Tibial nerve (tissue), 4 donors: Measurements from ENCODE around the gene PIK3IP1.

Experiments
- EP300 ChIP-seq, 2 donors: sonication (generic); formaldehyde crosslinking; IDR thresholded peaks; one replicate each; pipeline ENCODE4 v1.6.1; 2017; ENCODE audit warnings: antibody characterized with exemption in 2 of 2, mild to moderate bottlenecking in 1 of 2
- POLR2A ChIP-seq, 2 donors: fragments of 450-650 bp; IDR thresholded peaks; one replicate each; pipeline ENCODE4 v1.6.1; 2017; ENCODE audit warnings: antibody characterized with exemption in 2 of 2, mild to moderate bottlenecking in 2 of 2, moderate library complexity in 2 of 2
- TF ChIP-seq, protein P1 (sequence below), 5 experiments: fragments of 200-600 bp in 3 of 5; fragments of 450-650 bp in 2 of 5; sonication (generic) in 3 of 5; IDR thresholded peaks; one replicate each; pipeline ENCODE4 v1.5.1; 2016 to 2019; ENCODE audit warnings: antibody characterized with exemption in 5 of 5, mild to moderate bottlenecking in 3 of 5, moderate library complexity in 2 of 5

DNA sequence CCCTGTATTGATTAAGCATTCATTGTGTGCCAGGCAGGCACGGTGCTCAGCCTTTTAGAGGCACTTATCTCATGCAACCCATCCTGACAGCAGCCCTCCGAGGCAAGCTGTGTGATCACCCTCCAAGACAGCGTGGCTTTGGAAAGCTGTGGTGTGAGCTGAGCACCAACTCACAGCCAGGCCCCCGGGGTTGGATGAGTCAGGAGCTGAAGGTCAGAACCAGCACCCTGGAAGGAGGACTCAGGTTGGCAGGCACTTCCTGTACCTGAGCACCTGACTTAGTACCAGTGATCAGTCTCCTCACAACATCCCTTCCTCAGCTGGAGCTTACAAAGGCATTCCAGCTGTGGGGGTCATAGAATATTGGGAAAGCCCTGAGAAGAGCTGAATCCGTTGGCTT is 44.9 kb upstream of the PIK3IP1 start:
- TF ChIP-seq, protein P1, sequence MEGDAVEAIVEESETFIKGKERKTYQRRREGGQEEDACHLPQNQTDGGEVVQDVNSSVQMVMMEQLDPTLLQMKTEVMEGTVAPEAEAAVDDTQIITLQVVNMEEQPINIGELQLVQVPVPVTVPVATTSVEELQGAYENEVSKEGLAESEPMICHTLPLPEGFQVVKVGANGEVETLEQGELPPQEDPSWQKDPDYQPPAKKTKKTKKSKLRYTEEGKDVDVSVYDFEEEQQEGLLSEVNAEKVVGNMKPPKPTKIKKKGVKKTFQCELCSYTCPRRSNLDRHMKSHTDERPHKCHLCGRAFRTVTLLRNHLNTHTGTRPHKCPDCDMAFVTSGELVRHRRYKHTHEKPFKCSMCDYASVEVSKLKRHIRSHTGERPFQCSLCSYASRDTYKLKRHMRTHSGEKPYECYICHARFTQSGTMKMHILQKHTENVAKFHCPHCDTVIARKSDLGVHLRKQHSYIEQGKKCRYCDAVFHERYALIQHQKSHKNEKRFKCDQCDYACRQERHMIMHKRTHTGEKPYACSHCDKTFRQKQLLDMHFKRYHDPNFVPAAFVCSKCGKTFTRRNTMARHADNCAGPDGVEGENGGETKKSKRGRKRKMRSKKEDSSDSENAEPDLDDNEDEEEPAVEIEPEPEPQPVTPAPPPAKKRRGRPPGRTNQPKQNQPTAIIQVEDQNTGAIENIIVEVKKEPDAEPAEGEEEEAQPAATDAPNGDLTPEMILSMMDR (IDR thresholded peaks at IDR 0.05) = no peak
- TF ChIP-seq POLR2A (IDR thresholded peaks at IDR 0.05) (no peak), EP300 (IDR thresholded peaks at IDR 0.05) (no peak)
